GM03348 (cell line): ENCODE results near the gene RGPD6.
"Not testable (repeated sequence)": the region's sequence is repeated elsewhere in the genome, so short reads cannot be mapped to it uniquely, and the experiment has no call there.

ENCODE experiments used
- DNase-seq: peaks from one replicate; pipeline ENCODE4 v3.0.0; 2012; ENCODE audit warnings: low spot score

Gene RGPD6

GRCh38 chr2:110481200-110481599, 95.8 kb downstream of the RGPD6 start:
- DNase-seq: not testable (repeated sequence)

GRCh38 chr2:110480084-110480483, 96.9 kb downstream of the RGPD6 start:
- not testable (repeated sequence) for DNase-seq

- not testable (repeated sequence) for DNase-seq
These were observed 99.7 kb downstream of the RGPD6 start for GRCh38 chr2:110477370-110477769.

DNA sequence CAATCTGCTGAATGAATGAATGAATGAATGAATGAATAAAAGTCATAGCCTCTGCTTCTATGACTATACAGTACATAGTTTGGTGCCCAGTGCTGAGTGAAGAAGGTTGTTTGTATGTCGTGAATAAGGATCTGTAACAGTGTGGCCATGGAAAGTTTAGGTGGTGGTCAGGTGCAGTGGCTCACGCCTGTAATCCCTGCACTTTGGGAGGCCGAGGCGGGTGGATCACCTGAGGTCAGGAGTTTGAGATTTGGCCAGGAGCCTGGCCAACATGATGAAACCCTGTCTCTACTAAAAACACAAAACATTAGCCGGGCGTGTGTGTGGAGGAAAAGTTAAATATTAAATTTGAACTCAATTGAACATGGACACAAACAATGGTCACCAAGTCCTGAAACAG, 100.1 kb downstream of the RGPD6 start:
- not testable (repeated sequence) for DNase-seq

DNA sequence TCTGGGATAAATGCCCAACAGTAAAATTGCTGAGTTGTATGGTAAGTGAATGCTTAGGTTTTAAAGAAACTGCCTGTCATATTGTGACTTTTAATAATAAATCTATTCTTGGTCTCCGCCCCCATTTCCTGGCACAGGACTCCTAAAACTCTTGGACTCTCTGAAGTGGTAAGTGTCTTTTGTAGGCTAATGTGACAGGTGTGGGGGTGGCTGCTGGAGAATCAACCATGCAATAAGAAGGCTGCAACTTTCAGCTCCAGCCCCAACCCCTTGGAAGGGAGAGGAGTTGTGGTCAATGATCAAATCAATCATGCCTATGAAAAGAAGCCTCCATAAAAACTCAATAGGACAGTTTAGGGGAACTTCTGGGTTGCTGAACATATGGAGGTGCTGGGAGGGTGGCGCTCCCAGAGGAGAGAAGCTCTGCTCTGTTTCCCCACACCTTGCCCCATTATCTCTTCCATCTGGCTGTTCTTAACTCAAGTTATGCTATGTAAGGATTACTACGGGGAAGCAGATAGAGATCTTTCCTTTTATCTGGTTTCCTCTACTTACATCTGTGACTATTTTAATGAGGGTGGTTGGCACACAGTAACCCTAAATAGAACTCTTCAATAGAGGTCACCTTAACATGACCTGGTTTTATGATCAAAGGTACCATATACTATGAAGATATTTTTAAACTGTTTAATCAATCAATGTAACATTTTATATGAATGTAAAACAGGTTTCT, 101.2 kb downstream of the RGPD6 start:
- DNase-seq: not testable (repeated sequence)

DNA sequence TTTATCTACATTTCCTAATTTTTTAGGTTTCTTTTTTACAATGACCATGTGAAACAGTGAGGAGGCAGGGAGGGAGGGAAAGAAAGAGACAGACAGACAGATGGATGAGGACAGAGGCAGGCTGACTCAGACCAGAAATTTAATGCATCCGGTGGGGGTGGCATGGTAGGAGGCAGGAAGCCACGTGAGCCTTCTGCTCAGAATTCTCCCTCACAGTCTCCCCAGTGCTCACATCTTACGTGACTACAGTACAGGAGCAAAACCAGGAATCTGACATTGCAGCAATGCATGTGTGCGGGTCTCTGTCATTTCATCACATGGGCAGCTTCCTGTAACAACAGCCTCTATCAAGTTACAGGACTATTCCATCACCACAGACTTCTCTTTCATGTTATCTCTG, 102.1 kb downstream of the RGPD6 start:
- not testable (repeated sequence) for DNase-seq

DNA sequence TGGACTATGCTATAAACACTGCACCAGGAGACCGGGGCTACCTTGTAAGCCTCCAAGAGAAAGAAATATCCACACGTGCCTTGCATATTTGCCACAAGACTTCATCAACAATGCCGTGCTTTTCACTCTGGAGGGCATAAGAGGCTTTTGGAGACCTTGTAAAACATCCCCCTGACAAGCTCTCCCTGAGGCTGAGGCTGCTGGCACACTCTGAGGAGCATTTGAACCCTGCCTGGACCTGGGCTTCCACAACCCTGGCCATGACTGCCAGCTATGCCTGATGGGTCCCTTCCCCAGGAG, 104.0 kb downstream of the RGPD6 start:
- not testable (repeated sequence) for DNase-seq

DNA sequence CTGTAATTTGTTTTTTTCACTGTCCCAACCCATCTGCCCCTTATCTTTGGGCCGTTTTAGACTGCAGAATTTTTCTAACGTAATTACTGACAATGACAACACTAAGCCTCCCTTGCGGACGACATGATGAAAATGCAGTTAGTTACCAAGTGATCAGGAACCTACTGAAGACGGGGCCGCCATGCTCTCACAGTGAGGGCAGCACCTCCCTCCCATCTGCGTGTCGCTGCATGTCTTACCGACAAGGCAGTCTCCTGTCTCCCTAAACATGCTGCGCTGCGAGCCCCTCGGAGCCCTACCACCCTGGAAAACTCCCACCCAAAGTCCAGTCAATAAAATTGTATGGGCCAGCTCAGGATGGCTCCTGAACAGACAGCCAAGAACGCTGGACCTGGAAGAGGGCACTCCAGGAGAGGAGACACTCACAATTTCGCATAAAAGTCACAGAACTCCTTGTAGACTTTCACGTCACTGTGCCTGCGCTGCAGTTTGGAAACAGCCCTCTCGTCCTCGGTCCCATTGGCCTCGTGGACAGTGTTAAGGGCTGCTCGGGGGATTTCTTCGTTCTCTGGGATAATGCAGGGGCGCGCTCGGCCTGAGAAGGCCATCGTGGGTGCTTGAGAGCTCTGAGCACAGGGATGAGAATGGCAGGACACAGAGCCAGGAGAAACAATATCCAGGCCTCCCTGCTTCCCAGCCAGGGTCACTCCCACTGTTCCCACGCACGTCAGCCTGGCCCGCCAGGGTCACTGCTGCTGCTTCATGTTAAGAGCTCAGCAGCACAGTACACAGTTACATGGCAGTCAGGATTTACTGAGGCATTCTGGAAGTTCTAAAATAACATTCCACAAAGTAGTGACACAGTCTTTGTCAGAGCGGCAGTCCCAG, 104.6 kb downstream of the RGPD6 start, which contains the start of gene LIMS4:
Gene LIMS4 (minus strand): TSS at position 646 of the 888 bp plus-strand sequence. CDS start 38 bp downstream, at position 608.
- not testable (repeated sequence) for DNase-seq

DNA sequence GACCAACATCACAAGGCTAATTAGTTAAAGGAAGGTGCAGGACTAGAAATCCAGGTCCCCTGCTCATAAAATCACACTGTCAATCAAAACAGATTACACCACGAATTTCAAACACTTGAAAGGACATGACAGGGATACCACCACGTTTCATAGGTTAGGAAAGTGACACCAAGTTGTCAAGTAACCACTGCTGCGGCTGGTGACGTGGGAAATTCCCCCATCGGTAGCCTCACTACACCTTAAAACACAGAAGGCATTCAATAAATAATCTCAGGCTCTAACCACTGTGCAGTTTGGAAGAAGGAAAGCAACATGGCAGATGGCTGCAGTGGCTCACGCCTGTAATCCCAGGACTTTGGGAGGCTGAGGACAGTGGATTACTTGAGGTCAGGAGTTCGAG, 108.1 kb downstream of the RGPD6 start:
- not testable (repeated sequence) for DNase-seq

GRCh38 chr2:110465312-110465711, 111.7 kb downstream of the RGPD6 start:
- DNase-seq: not testable (repeated sequence)
